Measurements from ENCODE around the gene VAV3. TPM values are rescaled to one million over a fixed set of nuclear protein-coding genes. Genes with fewer than 3 reads are reported as not detected.

The VAV3 gene
- total and polyA plus RNA-seq, 2 donors (not counting 1 experiment from before 2014, with no cell fraction given): not detected

DNA sequence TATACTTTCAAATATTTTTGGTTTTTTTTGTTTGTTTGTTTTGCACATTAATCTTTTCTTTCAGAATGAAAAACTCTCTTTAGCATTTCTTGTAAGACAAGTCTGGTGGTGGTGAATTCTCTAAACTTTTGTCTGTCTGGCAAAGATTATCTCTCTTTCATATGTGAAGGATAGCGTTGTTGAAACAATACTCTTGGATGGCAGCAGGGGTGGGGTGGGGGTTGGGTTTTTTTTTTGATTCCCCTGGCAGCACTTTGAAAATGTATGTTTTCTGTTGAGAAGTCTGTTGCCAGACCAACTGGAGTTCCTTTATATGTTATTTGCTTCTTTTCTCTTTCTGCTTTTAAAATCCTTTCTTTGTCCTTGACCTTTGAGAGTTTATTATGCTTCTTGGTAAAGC is 160.2 kb downstream of the VAV3 start:
- H3K9ac ChIP-seq (ENCODE audit: insufficient read depth, low read length): no peak overlapping the region
- no peaks in the 10 kb centered on the region for H4K20me1 ChIP-seq (ENCODE audit: control insufficient read depth, extremely low read depth, insufficient read depth, low read length)
- H3K4me3 ChIP-seq (replicated peaks in 1 of 4; ENCODE audit: control extremely low read depth in 1 of 4, insufficient read depth in 1 of 4, low read depth in 3 of 4, low read length in 4 of 4): no peak overlapping the region
- no peaks in the 10 kb centered on the region for H3K4me1 ChIP-seq (ENCODE audit: control insufficient read depth, extremely low read depth, insufficient read depth, low read length)
- H3K27ac ChIP-seq (ENCODE audit: insufficient read depth, low read length): no peak overlapping the region
- no peak for DNase-seq (ENCODE audit: low read depth in 2 of 2)
- H2AFZ ChIP-seq (ENCODE audit: low read length): no peak overlapping the region
- no peaks in the 10 kb centered on the region for H3K79me2 ChIP-seq (ENCODE audit: control insufficient read depth, insufficient read depth, low read length)
- H3K4me2 ChIP-seq (ENCODE audit: extremely low read depth, insufficient read depth, low read length): no peak overlapping the region
- no peaks in the 10 kb centered on the region for H3K9me3 ChIP-seq (ENCODE audit: control insufficient read depth, insufficient read depth, low read depth, low read length)
- H3K36me3 ChIP-seq (ENCODE audit: control insufficient read depth, insufficient read depth, low read length): no peaks in the 10 kb centered on the region
- H3K27me3 ChIP-seq (ENCODE audit: control insufficient read depth, insufficient read depth, low read length): no peaks in the 10 kb centered on the region
- no peak for TF ChIP-seq EZH2 (IDR thresholded peaks at IDR 0.05; ENCODE audit: low read length, missing control alignments)
- no peak for TF ChIP-seq CTCF (conservative IDR thresholded peaks at IDR 0.05 in 1 of 2, IDR thresholded peaks at IDR 0.05 in 1 of 2; ENCODE audit: low read depth in 1 of 2, low read length in 2 of 2)

DNA sequence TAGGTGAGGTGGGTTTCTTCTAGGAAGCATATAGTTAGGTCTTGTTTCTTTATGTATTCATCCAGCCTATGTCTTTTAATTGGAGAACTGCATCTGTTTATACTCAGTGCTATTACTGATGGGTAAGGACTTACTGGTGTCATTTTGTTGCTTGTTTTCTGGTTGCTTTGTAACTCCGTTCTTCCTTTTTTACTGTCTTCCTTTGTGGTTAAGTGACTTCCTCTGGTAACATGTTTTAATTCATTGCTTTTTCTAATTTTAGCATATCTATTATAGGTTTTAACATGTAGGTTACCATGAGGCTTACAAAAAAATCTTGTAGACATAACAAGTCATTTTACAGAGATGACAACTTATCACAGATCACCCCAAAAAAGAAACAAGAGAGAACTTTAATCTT is 160.8 kb downstream of the VAV3 start:
- no peak for DNase-seq (ENCODE audit: low read depth in 2 of 2)
- no peaks in the 10 kb centered on the region for H3K9me3 ChIP-seq (ENCODE audit: control insufficient read depth, insufficient read depth, low read depth, low read length)
- H3K4me3 ChIP-seq (replicated peaks in 1 of 4; ENCODE audit: control extremely low read depth in 1 of 4, insufficient read depth in 1 of 4, low read depth in 3 of 4, low read length in 4 of 4): no peak overlapping the region
- TF ChIP-seq EZH2 (IDR thresholded peaks at IDR 0.05; ENCODE audit: low read length, missing control alignments) (no peak), CTCF (conservative IDR thresholded peaks at IDR 0.05 in 1 of 2, IDR thresholded peaks at IDR 0.05 in 1 of 2; ENCODE audit: low read depth in 1 of 2, low read length in 2 of 2) (no peak)
- no peak overlapping the region for H3K9ac ChIP-seq (ENCODE audit: insufficient read depth, low read length)
- no peaks in the 10 kb centered on the region for H4K20me1 ChIP-seq (ENCODE audit: control insufficient read depth, extremely low read depth, insufficient read depth, low read length)
- no peak overlapping the region for H2AFZ ChIP-seq (ENCODE audit: low read length)
- H3K27ac ChIP-seq (ENCODE audit: insufficient read depth, low read length): no peak overlapping the region
- no peaks in the 10 kb centered on the region for H3K79me2 ChIP-seq (ENCODE audit: control insufficient read depth, insufficient read depth, low read length)
- H3K27me3 ChIP-seq (ENCODE audit: control insufficient read depth, insufficient read depth, low read length): no peaks in the 10 kb centered on the region
- H3K4me1 ChIP-seq (ENCODE audit: control insufficient read depth, extremely low read depth, insufficient read depth, low read length): no peaks in the 10 kb centered on the region
- H3K36me3 ChIP-seq (ENCODE audit: control insufficient read depth, insufficient read depth, low read length): no peaks in the 10 kb centered on the region
- no peak overlapping the region for H3K4me2 ChIP-seq (ENCODE audit: extremely low read depth, insufficient read depth, low read length)

DNA sequence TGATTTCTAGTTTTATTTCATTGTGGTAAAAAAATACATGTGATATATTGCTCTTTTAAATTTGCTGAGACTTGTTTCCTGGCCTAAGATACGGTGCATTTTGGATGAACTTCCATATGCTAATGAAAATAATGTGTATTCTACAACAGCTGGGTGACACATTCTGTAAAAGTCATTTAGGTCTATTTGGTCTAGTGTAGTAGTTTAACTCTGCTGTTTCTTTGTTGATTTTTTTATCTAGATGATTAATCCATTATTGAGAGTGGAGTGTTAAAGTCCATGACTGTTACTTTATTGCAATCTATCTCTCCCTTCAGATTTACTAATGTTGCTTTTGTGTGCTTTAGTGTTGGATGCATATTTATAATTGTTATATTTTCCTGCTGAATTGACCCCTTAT is 161.4 kb downstream of the VAV3 start:
- Histone ChIP-seq H3K4me3 (replicated peaks in 1 of 4; ENCODE audit: control extremely low read depth in 1 of 4, insufficient read depth in 1 of 4, low read depth in 3 of 4, low read length in 4 of 4) (no peak overlapping the region), H3K27ac (ENCODE audit: insufficient read depth, low read length) (no peak overlapping the region), H3K27me3 (ENCODE audit: control insufficient read depth, insufficient read depth, low read length) (no peaks in the 10 kb centered on the region), H3K4me1 (ENCODE audit: control insufficient read depth, extremely low read depth, insufficient read depth, low read length) (no peaks in the 10 kb centered on the region), H3K79me2 (ENCODE audit: control insufficient read depth, insufficient read depth, low read length) (no peaks in the 10 kb centered on the region), H3K9me3 (ENCODE audit: control insufficient read depth, insufficient read depth, low read depth, low read length) (no peaks in the 10 kb centered on the region), H3K4me2 (ENCODE audit: extremely low read depth, insufficient read depth, low read length) (no peak overlapping the region), H2AFZ (ENCODE audit: low read length) (no peak overlapping the region), H3K36me3 (ENCODE audit: control insufficient read depth, insufficient read depth, low read length) (no peaks in the 10 kb centered on the region), H3K9ac (ENCODE audit: insufficient read depth, low read length) (no peak overlapping the region), H4K20me1 (ENCODE audit: control insufficient read depth, extremely low read depth, insufficient read depth, low read length) (no peaks in the 10 kb centered on the region)
- no peak for DNase-seq (ENCODE audit: low read depth in 2 of 2)
- no peak for TF ChIP-seq CTCF (conservative IDR thresholded peaks at IDR 0.05 in 1 of 2, IDR thresholded peaks at IDR 0.05 in 1 of 2; ENCODE audit: low read depth in 1 of 2, low read length in 2 of 2)
- no peak for TF ChIP-seq EZH2 (IDR thresholded peaks at IDR 0.05; ENCODE audit: low read length, missing control alignments)

All from fibroblast of lung (primary cell).